H1 (cell line): ENCODE results near the gene MAPK11. TPM values are rescaled to one million over a fixed set of nuclear protein-coding genes. Genes with fewer than 3 reads are reported as not detected.
A peak's percentile ranks its signal among the peaks of the same experiment; 100 is the strongest.

Experiments
- CTCF ChIA-PET: fragments of 300-600 bp; sonication (Branson Sonifier 250); formaldehyde crosslinking; loops from one replicate; lab custom pipeline; 2021; ENCODE audit not compliant: partially characterized antibody; lab: Charles Lee
- POLR2A ChIA-PET: fragments of 300-600 bp; sonication (Branson Sonifier 250); formaldehyde crosslinking; loops from one replicate; lab custom pipeline; 2021; ENCODE audit warnings: inconsistent platforms; ENCODE audit not compliant: partially characterized antibody; lab: Charles Lee
- DNase-seq, 2 experiments: peaks; one replicate each; pipeline versions ENCODE4 v3.0.0 to v3.0.0-alpha.2; 2010 to 2022; ENCODE audit warnings: low spot score in 2 of 2, low read depth in 1 of 2, mixed read lengths in 1 of 2
- FAIRE-seq: peaks from 2 replicates; lab custom pipeline; 2011; peaks lifted over from hg19 to GRCh38; lab: Jason Lieb, UNC
- H2AFZ ChIP-seq: 2 replicates; pipeline ENCODE4 v1.8.1; 2012; ENCODE audit warnings: low read length, inconsistent platforms
- H2AK5ac ChIP-seq: 2 replicates; pipeline ENCODE4 v1.6.1; 2013; ENCODE audit warnings: low read depth, low read length
- H2BK120ac ChIP-seq: replicated peaks from 2 replicates; pipeline ENCODE3; 2013; ENCODE audit warnings: low read depth, low read length, inconsistent platforms
- H2BK12ac ChIP-seq: 2 replicates; pipeline ENCODE4 v1.6.1; 2013; ENCODE audit warnings: low read depth, low read length
- H2BK15ac ChIP-seq: 2 replicates; pipeline ENCODE4 v1.6.1; 2013; ENCODE audit warnings: low read length
- H2BK20ac ChIP-seq: 2 replicates; pipeline ENCODE4 v1.6.1; 2013; ENCODE audit warnings: low read length
- H2BK5ac ChIP-seq: 2 replicates; pipeline ENCODE4 v1.6.1; 2013; ENCODE audit warnings: low read depth, low read length
- H3K14ac ChIP-seq: 2 replicates; pipeline ENCODE4 v1.6.1; 2013; ENCODE audit warnings: inconsistent platforms; ENCODE audit not compliant: insufficient read length
- H3K18ac ChIP-seq: 2 replicates; pipeline ENCODE4 v1.6.1; 2013; ENCODE audit warnings: low read length; ENCODE audit errors: extremely low read depth
- H3K23ac ChIP-seq: 2 replicates; pipeline ENCODE4 v1.6.1; 2013; ENCODE audit warnings: inconsistent platforms; ENCODE audit not compliant: insufficient read length
- H3K23me2 ChIP-seq: 2 replicates; pipeline ENCODE4 v1.6.1; 2013; ENCODE audit warnings: low read depth, low read length
- H3K27ac ChIP-seq: 2 replicates; pipeline ENCODE4 v1.6.1; 2011; ENCODE audit warnings: low read depth, low read length, inconsistent platforms
- H3K27me3 ChIP-seq, 4 experiments: replicated peaks in 1 of 4; 1 replicate in 1 of 4; 2 replicates in 3 of 4; pipeline versions ENCODE4 v1.6.1 to v1.8.1; 2011 to 2013; ENCODE audit warnings: low read length in 3 of 4, mild to moderate bottlenecking in 3 of 4, inconsistent platforms in 2 of 4, mixed read lengths in 2 of 4, moderate library complexity in 1 of 4; ENCODE audit not compliant: control insufficient read depth in 3 of 4, insufficient read depth in 3 of 4; ENCODE audit errors: extremely low read depth in 1 of 4
- H3K36me3 ChIP-seq, 4 experiments: 2 replicates each; pipeline versions ENCODE4 v1.6.1 to v1.8.1; 2011 to 2013; ENCODE audit warnings: mild to moderate bottlenecking in 4 of 4, low read length in 3 of 4, moderate library complexity in 2 of 4, control low read depth in 1 of 4, inconsistent platforms in 1 of 4; ENCODE audit not compliant: insufficient read depth in 4 of 4, control insufficient read depth in 2 of 4
- H3K4ac ChIP-seq: replicated peaks from 2 replicates; pipeline ENCODE3; 2013; ENCODE audit warnings: low read length, low read depth, mixed read lengths, inconsistent platforms; ENCODE audit not compliant: insufficient read length
- H3K4me1 ChIP-seq, 4 experiments: replicated peaks in 1 of 4; 1 replicate in 1 of 4; 2 replicates in 3 of 4; pipeline versions ENCODE4 v1.6.1 to v1.8.1; 2011 to 2013; ENCODE audit warnings: low read length in 3 of 4, inconsistent platforms in 2 of 4, mixed read lengths in 1 of 4; ENCODE audit not compliant: insufficient read depth in 4 of 4, control insufficient read depth in 3 of 4
- H3K4me2 ChIP-seq, 2 experiments: 2 replicates each; pipeline versions ENCODE4 v1.6.1 to v1.8.1; 2011 to 2013; ENCODE audit warnings: low read depth in 2 of 2, low read length in 2 of 2, control low read depth in 1 of 2, inconsistent platforms in 1 of 2, mild to moderate bottlenecking in 1 of 2; ENCODE audit not compliant: insufficient read depth in 1 of 2
- H3K4me3 ChIP-seq, 4 experiments: fragments of 200-600, 300-600 bp in 1 of 4; sonication (generic), shearing (Covaris generic), sonication (Bioruptor Twin) in 1 of 4; 2 replicates each; pipeline versions ENCODE4 v1.5.1 to v1.8.1; 2011 to 2016; ENCODE audit warnings: low read length in 4 of 4, low read depth in 3 of 4, control low read depth in 2 of 4, inconsistent platforms in 2 of 4, mild to moderate bottlenecking in 2 of 4, mixed read lengths in 1 of 4, moderate library complexity in 1 of 4; ENCODE audit not compliant: insufficient read depth in 2 of 4; ENCODE audit errors: extremely low read depth in 1 of 4
- H3K56ac ChIP-seq: replicated peaks from 2 replicates; pipeline ENCODE3; 2013; ENCODE audit warnings: low read depth, mild to moderate bottlenecking, mixed read lengths, low read length, inconsistent platforms; ENCODE audit not compliant: insufficient read length
- H3K79me1 ChIP-seq: 2 replicates; pipeline ENCODE4 v1.6.1; 2013; ENCODE audit warnings: low read depth, low read length, control low read depth
- H3K79me2 ChIP-seq, 2 experiments: 2 replicates each; pipeline versions ENCODE4 v1.6.1 to v1.8.1; 2012 to 2013; ENCODE audit warnings: low read length in 2 of 2, mild to moderate bottlenecking in 2 of 2, inconsistent platforms in 1 of 2; ENCODE audit not compliant: insufficient read depth in 2 of 2, control insufficient read depth in 1 of 2
- H3K9ac ChIP-seq, 4 experiments: replicated peaks in 1 of 4; 1 replicate in 1 of 4; 2 replicates in 3 of 4; pipeline versions ENCODE4 v1.6.1 to v1.8.1; 2011 to 2013; ENCODE audit warnings: low read depth in 3 of 4, low read length in 3 of 4, control low read depth in 2 of 4, mild to moderate bottlenecking in 2 of 4, moderate library complexity in 2 of 4, inconsistent platforms in 1 of 4; ENCODE audit errors: extremely low read depth in 1 of 4
- H3K9me3 ChIP-seq, 2 experiments: 2 replicates each; pipeline versions ENCODE4 v1.6.1 to v1.8.1; 2012 to 2013; ENCODE audit warnings: mild to moderate bottlenecking in 2 of 2, moderate library complexity in 2 of 2, control low read depth in 1 of 2, inconsistent platforms in 1 of 2, low read depth in 1 of 2, low read length in 1 of 2, mixed read lengths in 1 of 2; ENCODE audit not compliant: insufficient read depth in 2 of 2
- H4K20me1 ChIP-seq, 2 experiments: replicated peaks in 1 of 2; 2 replicates each; pipeline versions ENCODE3 to v1.8.1; 2011 to 2013; ENCODE audit warnings: inconsistent platforms in 2 of 2, low read length in 2 of 2, mild to moderate bottlenecking in 1 of 2; ENCODE audit not compliant: insufficient read depth in 2 of 2, control insufficient read depth in 1 of 2
- H4K5ac ChIP-seq: 2 replicates; pipeline ENCODE4 v1.6.1; 2013; ENCODE audit warnings: low read length, low read depth, mixed read lengths, inconsistent platforms; ENCODE audit not compliant: insufficient read length
- H4K8ac ChIP-seq: 2 replicates; pipeline ENCODE4 v1.8.0; 2013; ENCODE audit warnings: mild to moderate bottlenecking, moderate library complexity, low read length, inconsistent platforms; ENCODE audit not compliant: insufficient read depth; ENCODE audit errors: extremely low read depth
- H4K91ac ChIP-seq: replicated peaks from 2 replicates; pipeline ENCODE3; 2013; ENCODE audit warnings: low read length, mixed read lengths, inconsistent platforms; ENCODE audit not compliant: insufficient read length
- POLR2A ChIP-seq, 2 experiments: IDR thresholded peaks; 1 replicate in 1 of 2; 2 replicates in 1 of 2; pipeline ENCODE4 v1.6.1; 2011; ENCODE audit warnings: low read depth in 2 of 2, low read length in 2 of 2, mild to moderate bottlenecking in 2 of 2; ENCODE audit errors: control extremely low read depth in 1 of 2
- TBP ChIP-seq: IDR thresholded peaks from 2 replicates; pipeline ENCODE4 v1.6.1; 2011; ENCODE audit warnings: low read depth, low read length, improper control_type of control experiment
- WGBS, 2 experiments: shearing (Covaris generic) in 1 of 2; methylation state at CpG; one replicate each; pipeline versions ENCODE4 v1.1.6 to v1.1.7; 2013 to 2015; ENCODE audit warnings: low lambda C conversion rate in 2 of 2, mixed read lengths in 2 of 2, inconsistent platforms in 1 of 2, low coverage in 1 of 2, missing lambda C conversion rate in 1 of 2; ENCODE audit not compliant: insufficient replicate concordance in 2 of 2, insufficient coverage in 1 of 2, insufficient read length in 1 of 2; ENCODE audit errors: extremely low coverage in 1 of 2, missing lambda C conversion rate in 1 of 2; 5-methylcytosine and 5-hydroxymethylcytosine counted together
- polyA plus RNA-seq, 7 experiments: library from polyadenylated mRNA; depleted of rRNA in 3 of 7; stranded (reverse) in 5 of 7; unstranded in 2 of 7; fragments of >200 nt in 5 of 7; fragments of 200-250 nt in 2 of 7; gene quantifications; 1 replicate in 5 of 7; 2 replicates in 1 of 7; 4 replicates in 1 of 7; pipeline versions ENCODE4 v1.2.1 to v1.2.3, GENCODE V29; 2011 to 2013; ENCODE audit warnings: missing spikeins in 2 of 7, mixed read lengths in 2 of 7
- total RNA-seq: library from RNA; stranded (reverse); fragmentation: NEBNext Ultra II Directional; extraction: Animal tissue kit (Norgen Biotek cat#: 25700); gene quantifications from 2 replicates; pipeline ENCODE4 v1.2.1, GENCODE V29; 2021

The MAPK11 gene
- total and polyA plus RNA-seq, 2 of the 8 experiments (the other 6 are each of a cell fraction or from before 2014, with no cell fraction given): 0.70 to 1.5 TPM

- no peak overlapping the region for H3K18ac ChIP-seq
- H3K23ac ChIP-seq: no peak overlapping the region
- H3K79me2 ChIP-seq: no peaks in the 10 kb centered on the region
- H2BK15ac ChIP-seq: no peak overlapping the region
- peak overlapping the region; percentile 35 to 73 (median 48) for H3K4me3 ChIP-seq
- H2BK120ac ChIP-seq: no peak overlapping the region
- peaks cover 6% of the 10 kb centered on the region; the same call in 1 of the 2 replicates for H3K23me2 ChIP-seq
- no peak overlapping the region for H4K8ac ChIP-seq
- no peak overlapping the region for H2BK5ac ChIP-seq
- 53% methylated on average over 6 of the region's 11 CpGs; no CpG with 5 or more reads in 1 of the 2 experiments for WGBS, 2 experiments
- peaks cover 1 to 22% (median 16%) of the 10 kb centered on the region in 4 experiments; a peak in 6 of 7 replicates for H3K27me3 ChIP-seq
- H3K4me2 ChIP-seq: peak overlapping the region; percentile 77 to 78
- H4K91ac ChIP-seq: no peak overlapping the region
- no peak overlapping the region; the same call in 1 of the 2 replicates for H2AFZ ChIP-seq
- peaks cover 0 to 20% (median 10%) of the 10 kb centered on the region in 4 experiments; a peak in 6 of 7 replicates for H3K4me1 ChIP-seq
- peaks cover 5 to 12% of the 10 kb centered on the region in 2 experiments for H4K20me1 ChIP-seq
- no peak overlapping the region for H3K27ac ChIP-seq
- H3K4ac ChIP-seq: no peak overlapping the region
- ChIA-PET POLR2A (interaction anchor here (1.0 to 2.3 kb wide), 3 partner anchors 8 to 12 kb away, joined by 3 to 5 read pairs (median 3); partner anchors contain the start of gene HDAC10), CTCF (interaction anchor here (1.2 to 4.7 kb wide), 4 partner anchors 8 to 82 kb away, joined by 4 to 26 read pairs (median 14); partner anchors contain the start of gene HDAC10)
- H3K9ac ChIP-seq: peak overlapping the region in 1 of 4 experiments; percentile 19; a peak in 2 of 7 replicates
- TF ChIP-seq TBP: no peak
- TF ChIP-seq POLR2A (IDR thresholded peaks at IDR 0.05; ENCODE audit: control extremely low read depth in 1 of 2, low read depth in 2 of 2, low read length in 2 of 2): 0 out of 3 replicates have a peak, but pooled peaks of 1 of the 2 experiments have one; percentile 6
- no peak overlapping the region for H3K14ac ChIP-seq
- DNase-seq (no peak), FAIRE-seq (no peak)
- no peaks in the 10 kb centered on the region for H3K9me3 ChIP-seq
- no peaks in the 10 kb centered on the region for H3K36me3 ChIP-seq
- H2BK12ac ChIP-seq: no peak overlapping the region
- H2AK5ac ChIP-seq: no peak overlapping the region
- H3K56ac ChIP-seq: no peak overlapping the region
- no peak overlapping the region for H2BK20ac ChIP-seq
- H3K79me1 ChIP-seq: no peaks in the 10 kb centered on the region
- H4K5ac ChIP-seq: no peak overlapping the region
Measured at GRCh38 chr22:50260434-50260800, 9.8 kb downstream of the MAPK11 start.
